ENCODE measurements around the gene COA5. TPM values are rescaled to one million over a fixed set of nuclear protein-coding genes. Genes with fewer than 3 reads are reported as not detected.

Gene COA5
- total and polyA plus RNA-seq, 2 experiments from 2014 or later, result 48.8 to 58.4 TPM

DNA sequence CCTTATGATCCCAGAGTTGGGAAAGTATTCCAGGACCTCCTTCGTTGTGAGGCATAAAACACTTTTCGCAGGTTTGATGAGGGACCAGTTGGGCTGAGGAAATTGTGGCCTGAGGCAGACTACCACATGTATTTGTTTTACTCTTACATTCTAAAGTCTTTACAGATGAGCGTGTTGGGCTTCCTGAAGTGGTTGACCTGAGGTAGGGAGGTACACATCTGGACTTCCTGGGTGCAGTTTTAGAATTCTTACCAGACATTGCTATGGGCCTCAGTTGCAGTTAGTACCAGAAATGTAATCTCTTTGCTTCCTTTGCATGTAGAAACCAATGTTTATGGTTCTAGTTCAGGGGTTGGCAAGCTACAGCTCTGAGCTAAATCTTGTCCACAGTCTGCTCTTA is 48.7 kb downstream of the COA5 start:
- Histone ChIP-seq H4K20me1 (ENCODE audit: insufficient read depth, poor library complexity, severe bottlenecking) (no peaks in the 10 kb centered on the region), H3K9me3 (ENCODE audit: low read depth) (no peaks in the 10 kb centered on the region), H3K27ac (no peak overlapping the region), H3K4me3 (no peak overlapping the region), H3K27me3 (no peaks in the 10 kb centered on the region), H3K36me3 (replicated peaks; ENCODE audit: insufficient read depth, low read depth) (no peaks in the 10 kb centered on the region), H2AFZ (no peak overlapping the region), H3K4me2 (no peak overlapping the region), H3K9me2 (replicated peaks; ENCODE audit: insufficient read depth) (no peaks in the 10 kb centered on the region), H3K4me1 (ENCODE audit: insufficient read depth) (no peaks in the 10 kb centered on the region), H3K79me2 (no peaks in the 10 kb centered on the region)
- DNase-seq (ENCODE audit: low spot score), result no peak
- no peak for TF ChIP-seq EZH2phosphoT487 (IDR thresholded peaks at IDR 0.05; ENCODE audit: low read depth, severe bottlenecking, unreplicated experiment)
- TF ChIP-seq, protein P1, sequence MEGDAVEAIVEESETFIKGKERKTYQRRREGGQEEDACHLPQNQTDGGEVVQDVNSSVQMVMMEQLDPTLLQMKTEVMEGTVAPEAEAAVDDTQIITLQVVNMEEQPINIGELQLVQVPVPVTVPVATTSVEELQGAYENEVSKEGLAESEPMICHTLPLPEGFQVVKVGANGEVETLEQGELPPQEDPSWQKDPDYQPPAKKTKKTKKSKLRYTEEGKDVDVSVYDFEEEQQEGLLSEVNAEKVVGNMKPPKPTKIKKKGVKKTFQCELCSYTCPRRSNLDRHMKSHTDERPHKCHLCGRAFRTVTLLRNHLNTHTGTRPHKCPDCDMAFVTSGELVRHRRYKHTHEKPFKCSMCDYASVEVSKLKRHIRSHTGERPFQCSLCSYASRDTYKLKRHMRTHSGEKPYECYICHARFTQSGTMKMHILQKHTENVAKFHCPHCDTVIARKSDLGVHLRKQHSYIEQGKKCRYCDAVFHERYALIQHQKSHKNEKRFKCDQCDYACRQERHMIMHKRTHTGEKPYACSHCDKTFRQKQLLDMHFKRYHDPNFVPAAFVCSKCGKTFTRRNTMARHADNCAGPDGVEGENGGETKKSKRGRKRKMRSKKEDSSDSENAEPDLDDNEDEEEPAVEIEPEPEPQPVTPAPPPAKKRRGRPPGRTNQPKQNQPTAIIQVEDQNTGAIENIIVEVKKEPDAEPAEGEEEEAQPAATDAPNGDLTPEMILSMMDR (IDR thresholded peaks at IDR 0.05; ENCODE audit: poor library complexity), result no peak
- no peak for TF ChIP-seq EZH2 (IDR thresholded peaks at IDR 0.05; ENCODE audit: borderline replicate concordance)
- 93% methylated on average over 3 of the region's 3 CpGs for WGBS (ENCODE audit: low lambda C conversion rate, missing lambda C conversion rate)

DNA sequence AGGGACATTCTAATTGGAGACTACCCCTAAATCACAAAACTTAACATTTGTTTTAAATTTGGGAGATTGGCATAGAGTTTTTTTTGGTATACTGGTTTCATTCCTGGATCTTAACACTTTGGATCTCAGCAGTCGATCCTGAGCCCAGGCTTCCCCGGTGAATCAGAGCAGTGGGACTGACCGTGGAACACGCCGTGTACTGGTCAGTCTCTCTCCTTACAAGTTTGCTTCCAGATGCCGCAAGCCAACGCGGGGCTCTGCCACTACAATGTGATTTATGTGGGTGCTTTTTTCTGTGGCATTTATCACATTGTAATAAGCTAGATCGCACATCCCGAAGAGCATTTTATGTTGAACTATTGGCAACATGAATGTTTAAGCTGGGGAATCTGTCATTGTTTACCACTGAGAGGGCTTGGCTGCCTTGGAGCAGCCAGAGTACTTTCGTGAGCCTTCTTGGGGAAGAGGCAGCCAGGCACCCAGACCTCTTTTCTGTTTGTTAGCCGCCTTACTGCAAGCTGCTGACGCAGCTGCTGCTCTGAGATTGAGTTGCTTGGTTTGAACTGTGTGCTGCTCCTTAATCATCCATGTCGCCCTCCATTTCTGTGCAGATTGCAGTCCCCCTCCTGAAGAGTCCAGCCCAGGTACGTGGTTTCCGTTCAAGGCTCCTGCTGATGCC is 49.3 kb downstream of the COA5 start:
- no peaks in the 10 kb centered on the region for H3K36me3 ChIP-seq (replicated peaks; ENCODE audit: insufficient read depth, low read depth)
- H2AFZ ChIP-seq, result no peak overlapping the region
- no peak overlapping the region for H3K4me2 ChIP-seq
- H3K9me2 ChIP-seq (replicated peaks; ENCODE audit: insufficient read depth), result no peaks in the 10 kb centered on the region
- no peak overlapping the region for H3K4me3 ChIP-seq
- H3K9me3 ChIP-seq (ENCODE audit: low read depth), result no peaks in the 10 kb centered on the region
- TF ChIP-seq EZH2phosphoT487 (IDR thresholded peaks at IDR 0.05; ENCODE audit: low read depth, severe bottlenecking, unreplicated experiment), result no peak
- TF ChIP-seq, protein P1 (IDR thresholded peaks at IDR 0.05; ENCODE audit: poor library complexity), result no peak
- no peak for TF ChIP-seq EZH2 (IDR thresholded peaks at IDR 0.05; ENCODE audit: borderline replicate concordance)
- 95% methylated on average over 16 of the region's 16 CpGs for WGBS (ENCODE audit: low lambda C conversion rate, missing lambda C conversion rate)
- no peaks in the 10 kb centered on the region for H3K27me3 ChIP-seq
- no peaks in the 10 kb centered on the region for H4K20me1 ChIP-seq (ENCODE audit: insufficient read depth, poor library complexity, severe bottlenecking)
- no peaks in the 10 kb centered on the region for H3K4me1 ChIP-seq (ENCODE audit: insufficient read depth)
- H3K79me2 ChIP-seq, result no peaks in the 10 kb centered on the region
- no peak overlapping the region for H3K27ac ChIP-seq
- DNase-seq (ENCODE audit: low spot score), result no peak

DNA sequence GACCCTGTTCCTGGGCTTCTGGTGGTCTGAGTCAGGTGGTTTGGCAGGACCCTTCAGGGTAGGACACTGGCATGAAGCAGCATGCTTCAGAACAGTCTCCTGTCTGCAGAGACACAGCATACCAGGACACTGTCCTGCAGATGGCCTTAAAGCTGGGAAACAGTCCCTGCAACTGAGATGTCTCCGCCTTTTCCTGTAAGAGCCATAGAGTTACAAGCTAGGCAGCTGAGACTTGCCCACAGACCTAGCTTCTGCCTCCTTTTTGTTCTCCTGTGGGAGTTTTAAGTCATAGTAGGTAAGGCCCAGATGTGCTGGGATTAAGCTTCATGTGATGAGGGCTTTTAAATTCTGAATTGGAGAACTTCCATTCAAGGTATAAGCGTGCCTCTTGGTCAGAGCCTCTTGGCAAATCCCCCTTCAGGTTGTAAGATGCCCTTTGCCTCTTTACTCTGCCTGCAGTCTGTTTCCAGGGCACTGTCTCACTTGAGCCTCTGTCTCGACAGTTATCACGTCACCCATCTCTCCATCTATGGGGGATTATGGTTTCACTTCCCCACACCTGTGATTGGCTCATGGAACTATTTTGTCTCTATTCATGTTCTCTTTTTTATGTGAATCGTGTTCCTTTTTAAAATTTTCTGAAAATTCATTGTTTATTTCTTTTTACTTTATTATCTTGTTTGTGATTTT is 51.8 kb downstream of the COA5 start:
- no peaks in the 10 kb centered on the region for H3K27me3 ChIP-seq
- 91% methylated on average over 5 of the region's 5 CpGs for WGBS (ENCODE audit: low lambda C conversion rate, missing lambda C conversion rate)
- no peaks in the 10 kb centered on the region for H3K9me3 ChIP-seq (ENCODE audit: low read depth)
- no peak for DNase-seq (ENCODE audit: low spot score)
- H3K27ac ChIP-seq, result no peak overlapping the region
- no peaks in the 10 kb centered on the region for H3K79me2 ChIP-seq
- H3K36me3 ChIP-seq (replicated peaks; ENCODE audit: insufficient read depth, low read depth), result no peaks in the 10 kb centered on the region
- TF ChIP-seq, protein P1 (IDR thresholded peaks at IDR 0.05; ENCODE audit: poor library complexity), result no peak
- TF ChIP-seq EZH2phosphoT487 (IDR thresholded peaks at IDR 0.05; ENCODE audit: low read depth, severe bottlenecking, unreplicated experiment), result no peak
- no peak for TF ChIP-seq EZH2 (IDR thresholded peaks at IDR 0.05; ENCODE audit: borderline replicate concordance)
- no peaks in the 10 kb centered on the region for H3K4me1 ChIP-seq (ENCODE audit: insufficient read depth)
- H3K9me2 ChIP-seq (replicated peaks; ENCODE audit: insufficient read depth), result no peaks in the 10 kb centered on the region
- no peaks in the 10 kb centered on the region for H4K20me1 ChIP-seq (ENCODE audit: insufficient read depth, poor library complexity, severe bottlenecking)
- H2AFZ ChIP-seq, result no peak overlapping the region
- no peak overlapping the region for H3K4me2 ChIP-seq
- H3K4me3 ChIP-seq, result no peak overlapping the region
